Transverse colon (tissue), 4 donors: ENCODE data around the gene CCL13. TPM values are rescaled to one million over a fixed set of nuclear protein-coding genes. Genes with fewer than 3 reads are reported as not detected.

ENCODE experiments used
- DNase-seq: peaks from one replicate; pipeline ENCODE4 v3.0.0-alpha.2; 2019
- H3K27ac ChIP-seq, 4 donors: fragments of 200-600 bp; sonication (generic); 2 replicates each; pipeline ENCODE4 v1.5.1; 2016 to 2018; ENCODE audit warnings: inconsistent platforms in 4 of 4
- H3K27me3 ChIP-seq: fragments of 200-600 bp; sonication (generic); 2 replicates; pipeline ENCODE4 v1.5.1; 2017; ENCODE audit warnings: inconsistent platforms
- H3K36me3 ChIP-seq, 4 donors: fragments of 200-600 bp; sonication (generic); 2 replicates each; pipeline ENCODE4 v1.5.1; 2017 to 2019; ENCODE audit warnings: inconsistent platforms in 4 of 4
- H3K4me1 ChIP-seq, 4 donors: fragments of 200-600 bp; sonication (generic); 2 replicates each; pipeline ENCODE4 v1.5.1; 2017 to 2020; ENCODE audit warnings: inconsistent platforms in 4 of 4
- H3K4me3 ChIP-seq, 4 donors: fragments of 200-600 bp; sonication (generic); 1 replicate in 1 of 4; 2 replicates in 3 of 4; pipeline versions ENCODE4 v1.5.1 to v1.6.1; 2017 to 2019; ENCODE audit warnings: inconsistent platforms in 4 of 4
- H3K9me3 ChIP-seq, 2 donors: fragments of 200-600 bp; sonication (generic); 2 replicates each; pipeline ENCODE4 v1.5.1; 2017 to 2019; ENCODE audit warnings: inconsistent platforms in 2 of 2
- EP300 ChIP-seq: sonication (generic); formaldehyde crosslinking; IDR thresholded peaks from one replicate; pipeline ENCODE4 v1.6.1; 2017; ENCODE audit warnings: antibody characterized with exemption, low read depth
- POLR2A ChIP-seq: fragments of 450-650 bp; IDR thresholded peaks from one replicate; pipeline ENCODE4 v1.6.1; 2016; ENCODE audit warnings: antibody characterized with exemption, mild to moderate bottlenecking, moderate library complexity
- POLR2AphosphoS5 ChIP-seq, 3 donors: sonication (generic); formaldehyde crosslinking; IDR thresholded peaks; one replicate each; pipeline ENCODE4 v1.6.1; 2016; ENCODE audit warnings: antibody characterized with exemption in 3 of 3
- WGBS, 2 donors: methylation state at CpG; one replicate each; pipeline ENCODE4 v1.1.5; 2018; ENCODE audit warnings: low coverage in 1 of 2; 5-methylcytosine and 5-hydroxymethylcytosine counted together
- in situ Hi-C, 4 donors: fragments of 200-750 bp; cut with MboI; loops; one replicate each; pipeline versions ENCODE4 v1.15.0 to v1.15.1; 2017; ENCODE audit warnings: low sequenced_read_pairs in 3 of 4, low pct_ligation_motif_present in 1 of 4, low pct_unique_long_range_greater_than_20kb in 1 of 4
- intact Hi-C: fragments of 100-400 bp; cut with DNase I; formaldehyde crosslinking; loops from one replicate; pipeline ENCODE4 v1.15.1; 2023; ENCODE audit warnings: low total_unique reads
- total RNA-seq, 4 donors: library from RNA; depleted of rRNA; stranded (reverse); fragments of >200 nt; gene quantifications; one replicate each; pipeline ENCODE4 v1.1.0, GENCODE V29; 2016
- TF ChIP-seq, protein P1 (sequence below), 5 experiments: fragments of 200-600 bp in 3 of 5; fragments of 450-650 bp in 2 of 5; sonication (generic) in 3 of 5; IDR thresholded peaks; 1 replicate in 2 of 5; 2 replicates in 3 of 5; pipeline ENCODE4 v1.5.1; 2016 to 2017; ENCODE audit warnings: antibody characterized with exemption in 5 of 5, inconsistent platforms in 3 of 5, mild to moderate bottlenecking in 2 of 5, moderate library complexity in 1 of 5

CCL13 gene
- total RNA-seq, 4 donors from 2014 or later = 5.4 to 10.5 (median 8.2) TPM; not detected in 1

- Histone ChIP-seq H3K4me1 (no peaks in the 10 kb centered on the region), H3K27ac (no peak overlapping the region), H3K27me3 (no peaks in the 10 kb centered on the region), H3K9me3 (no peaks in the 10 kb centered on the region), H3K4me3 (no peak overlapping the region), H3K36me3 (no peaks in the 10 kb centered on the region)
- in situ Hi-C loops = loop anchor here in 3 of 4 donors (5.0 kb wide), 1 partner anchor 164 kb away; no protein-coding TSS in a partner anchor
- intact Hi-C loops = loop anchor here (1.0 kb wide), 1 partner anchor 162 kb away; no protein-coding TSS in a partner anchor
- TF ChIP-seq POLR2A (no peak), POLR2AphosphoS5 (IDR thresholded peaks at IDR 0.05) (no peak), EP300 (no peak)
- TF ChIP-seq, protein P1, sequence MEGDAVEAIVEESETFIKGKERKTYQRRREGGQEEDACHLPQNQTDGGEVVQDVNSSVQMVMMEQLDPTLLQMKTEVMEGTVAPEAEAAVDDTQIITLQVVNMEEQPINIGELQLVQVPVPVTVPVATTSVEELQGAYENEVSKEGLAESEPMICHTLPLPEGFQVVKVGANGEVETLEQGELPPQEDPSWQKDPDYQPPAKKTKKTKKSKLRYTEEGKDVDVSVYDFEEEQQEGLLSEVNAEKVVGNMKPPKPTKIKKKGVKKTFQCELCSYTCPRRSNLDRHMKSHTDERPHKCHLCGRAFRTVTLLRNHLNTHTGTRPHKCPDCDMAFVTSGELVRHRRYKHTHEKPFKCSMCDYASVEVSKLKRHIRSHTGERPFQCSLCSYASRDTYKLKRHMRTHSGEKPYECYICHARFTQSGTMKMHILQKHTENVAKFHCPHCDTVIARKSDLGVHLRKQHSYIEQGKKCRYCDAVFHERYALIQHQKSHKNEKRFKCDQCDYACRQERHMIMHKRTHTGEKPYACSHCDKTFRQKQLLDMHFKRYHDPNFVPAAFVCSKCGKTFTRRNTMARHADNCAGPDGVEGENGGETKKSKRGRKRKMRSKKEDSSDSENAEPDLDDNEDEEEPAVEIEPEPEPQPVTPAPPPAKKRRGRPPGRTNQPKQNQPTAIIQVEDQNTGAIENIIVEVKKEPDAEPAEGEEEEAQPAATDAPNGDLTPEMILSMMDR (IDR thresholded peaks at IDR 0.05) = peak; percentile 94 to 99 (median 96)
- peak; percentile 90 for DNase-seq
- 18 to 22% methylated on average over 2 to 8 of the region's 8 CpGs for WGBS, 2 donors
Measured at GRCh38 chr17:34361478-34362061, 5.3 kb downstream of the CCL13 start.

DNA sequence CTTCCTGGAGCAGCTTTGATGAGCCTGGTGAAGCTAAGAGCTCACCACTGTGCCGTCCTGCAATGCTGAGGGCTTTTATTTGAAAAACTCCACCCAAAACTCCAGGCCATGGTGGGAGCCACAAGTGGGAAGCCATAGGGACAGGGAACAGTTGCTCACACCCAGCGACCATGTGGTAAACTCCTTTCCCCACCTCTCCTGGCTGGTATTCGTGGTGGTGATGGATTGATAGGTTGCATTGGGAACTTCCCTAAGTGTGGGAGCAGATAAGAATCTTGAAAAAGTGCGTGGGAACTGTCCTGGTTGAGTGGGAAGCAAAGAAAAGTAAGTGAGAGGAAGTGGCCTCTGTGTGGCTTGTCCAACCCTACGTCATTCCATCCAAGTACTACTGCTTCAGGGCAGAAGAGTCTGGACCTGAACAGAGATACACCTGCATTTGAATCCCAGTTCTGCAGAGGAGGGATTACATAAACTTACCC is 6.9 kb downstream of the CCL13 start, which contains the start of gene CCL1:
CCL1 (minus strand) TSS at position 51 of the 479 bp plus-strand sequence. CDS start 72 bp downstream, outside the sequence.
- WGBS, 2 donors = 30 to 53% methylated on average over 4 to 5 of the region's 5 CpGs
- Histone ChIP-seq H3K27ac (no peak within 1 kb of the TSS), H3K36me3 (no peaks in the 10 kb centered on the region), H3K4me3 (no peak within 1 kb of the TSS), H3K9me3 (no peaks in the 10 kb centered on the region), H3K4me1 (no peaks in the 10 kb centered on the region), H3K27me3 (no peaks in the 10 kb centered on the region)
- intact Hi-C loops = no loop called here
- no peak for DNase-seq
- in situ Hi-C loops = loop anchor here in 3 of 4 donors (5.0 kb wide), 1 partner anchor 166 kb away; no protein-coding TSS in a partner anchor
- TF ChIP-seq POLR2AphosphoS5 (IDR thresholded peaks at IDR 0.05) (no peak), POLR2A (no peak), EP300 (no peak)
- TF ChIP-seq, protein P1 (IDR thresholded peaks at IDR 0.05) = no peak

- intact Hi-C loops (no loop called here), in situ Hi-C loops (loop anchor here (5.0 kb wide), 1 partner anchor 167 kb away; no protein-coding TSS in a partner anchor)
- Histone ChIP-seq H3K4me3 (no peak overlapping the region), H3K27me3 (no peaks in the 10 kb centered on the region), H3K36me3 (no peaks in the 10 kb centered on the region), H3K9me3 (no peaks in the 10 kb centered on the region), H3K4me1 (no peaks in the 10 kb centered on the region), H3K27ac (no peak overlapping the region)
- no peak for DNase-seq
- WGBS, 2 donors = 63% methylated on average over 2 of the region's 2 CpGs; no CpG with 5 or more reads in 1 of the 2 donors
- TF ChIP-seq, protein P1 (IDR thresholded peaks at IDR 0.05) = no peak
- TF ChIP-seq POLR2A (no peak), EP300 (no peak), POLR2AphosphoS5 (IDR thresholded peaks at IDR 0.05) (no peak)
Measured at GRCh38 chr17:34364751-34365150, 8.5 kb downstream of the CCL13 start.

DNA sequence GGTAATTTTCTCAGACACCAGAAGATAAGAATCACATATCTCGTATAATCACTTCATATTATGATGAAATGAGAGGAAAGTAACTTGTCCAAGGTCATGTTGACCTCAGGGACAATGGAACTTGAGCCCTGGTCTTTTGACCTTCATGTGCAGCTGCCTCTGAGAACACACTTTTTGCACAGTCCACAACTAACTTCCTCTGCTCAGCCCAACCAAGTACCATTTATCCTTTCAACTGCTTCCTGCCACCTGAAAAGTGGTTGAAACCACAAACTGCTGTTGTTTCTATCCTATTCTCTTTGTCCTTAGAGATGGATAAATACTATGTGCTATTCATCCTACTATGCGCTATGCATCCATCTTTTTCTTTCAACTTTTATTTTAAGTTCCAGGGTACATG is 9.1 kb downstream of the CCL13 start:
- H3K27ac ChIP-seq = no peak overlapping the region
- intact Hi-C loops = no loop called here
- in situ Hi-C loops = loop anchor here in 1 of 4 donors (5.0 kb wide), 1 partner anchor 168 kb away; no protein-coding TSS in a partner anchor
- no peaks in the 10 kb centered on the region for H3K4me1 ChIP-seq
- 65 to 71% methylated on average over 2 of the region's 2 CpGs for WGBS, 2 donors
- H3K27me3 ChIP-seq = no peaks in the 10 kb centered on the region
- H3K9me3 ChIP-seq = no peaks in the 10 kb centered on the region
- H3K36me3 ChIP-seq = no peaks in the 10 kb centered on the region
- DNase-seq = no peak
- TF ChIP-seq POLR2AphosphoS5 (IDR thresholded peaks at IDR 0.05) (no peak), EP300 (no peak), POLR2A (no peak)
- TF ChIP-seq, protein P1 (IDR thresholded peaks at IDR 0.05) = no peak
- H3K4me3 ChIP-seq = no peak overlapping the region
